ENCODE measurements around the gene SLC27A5. TPM values are rescaled to one million over a fixed set of nuclear protein-coding genes. Genes with fewer than 3 reads are reported as not detected.
A peak's percentile ranks its signal among the peaks of the same experiment; 100 is the strongest.

Gene SLC27A5, protein sequence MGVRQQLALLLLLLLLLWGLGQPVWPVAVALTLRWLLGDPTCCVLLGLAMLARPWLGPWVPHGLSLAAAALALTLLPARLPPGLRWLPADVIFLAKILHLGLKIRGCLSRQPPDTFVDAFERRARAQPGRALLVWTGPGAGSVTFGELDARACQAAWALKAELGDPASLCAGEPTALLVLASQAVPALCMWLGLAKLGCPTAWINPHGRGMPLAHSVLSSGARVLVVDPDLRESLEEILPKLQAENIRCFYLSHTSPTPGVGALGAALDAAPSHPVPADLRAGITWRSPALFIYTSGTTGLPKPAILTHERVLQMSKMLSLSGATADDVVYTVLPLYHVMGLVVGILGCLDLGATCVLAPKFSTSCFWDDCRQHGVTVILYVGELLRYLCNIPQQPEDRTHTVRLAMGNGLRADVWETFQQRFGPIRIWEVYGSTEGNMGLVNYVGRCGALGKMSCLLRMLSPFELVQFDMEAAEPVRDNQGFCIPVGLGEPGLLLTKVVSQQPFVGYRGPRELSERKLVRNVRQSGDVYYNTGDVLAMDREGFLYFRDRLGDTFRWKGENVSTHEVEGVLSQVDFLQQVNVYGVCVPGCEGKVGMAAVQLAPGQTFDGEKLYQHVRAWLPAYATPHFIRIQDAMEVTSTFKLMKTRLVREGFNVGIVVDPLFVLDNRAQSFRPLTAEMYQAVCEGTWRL
- 9.5 TPM for total RNA-seq

DNA sequence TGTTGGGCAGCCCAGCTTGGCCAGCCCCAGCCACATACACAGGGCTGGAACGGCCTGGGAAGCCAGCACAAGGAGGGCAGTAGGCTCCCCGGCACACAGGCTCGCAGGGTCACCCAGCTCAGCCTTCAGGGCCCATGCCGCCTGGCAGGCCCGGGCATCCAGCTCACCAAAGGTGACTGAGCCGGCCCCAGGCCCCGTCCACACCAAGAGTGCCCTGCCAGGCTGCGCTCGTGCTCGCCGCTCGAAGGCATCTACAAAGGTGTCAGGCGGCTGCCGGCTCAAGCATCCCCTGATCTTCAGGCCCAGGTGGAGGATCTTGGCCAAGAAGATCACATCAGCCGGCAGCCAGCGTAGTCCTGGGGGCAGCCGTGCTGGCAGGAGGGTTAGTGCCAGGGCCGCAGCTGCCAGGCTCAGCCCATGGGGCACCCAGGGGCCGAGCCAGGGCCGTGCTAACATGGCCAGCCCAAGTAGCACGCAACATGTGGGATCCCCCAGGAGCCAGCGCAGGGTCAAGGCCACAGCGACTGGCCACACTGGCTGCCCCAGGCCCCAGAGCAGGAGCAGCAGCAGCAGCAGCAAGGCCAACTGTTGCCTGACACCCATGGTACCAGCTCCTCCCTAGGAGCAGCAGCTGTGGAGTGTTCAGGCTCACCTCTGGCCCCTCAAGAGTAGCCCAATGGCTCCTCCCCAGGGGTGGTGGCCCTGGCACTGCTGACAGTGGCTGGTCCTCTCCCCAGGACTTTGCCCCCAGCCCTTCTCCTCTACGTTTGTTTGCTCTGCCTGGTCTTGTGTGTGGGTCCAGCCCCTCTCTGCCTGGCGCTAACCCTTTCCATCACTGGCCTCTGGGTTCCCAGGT is at the start of gene SLC27A5:
Gene SLC27A5, minus strand, starts transcription at position 640 of the 856 bp plus-strand sequence. Its CDS starts 37 bp downstream, at position 603.

DNA sequence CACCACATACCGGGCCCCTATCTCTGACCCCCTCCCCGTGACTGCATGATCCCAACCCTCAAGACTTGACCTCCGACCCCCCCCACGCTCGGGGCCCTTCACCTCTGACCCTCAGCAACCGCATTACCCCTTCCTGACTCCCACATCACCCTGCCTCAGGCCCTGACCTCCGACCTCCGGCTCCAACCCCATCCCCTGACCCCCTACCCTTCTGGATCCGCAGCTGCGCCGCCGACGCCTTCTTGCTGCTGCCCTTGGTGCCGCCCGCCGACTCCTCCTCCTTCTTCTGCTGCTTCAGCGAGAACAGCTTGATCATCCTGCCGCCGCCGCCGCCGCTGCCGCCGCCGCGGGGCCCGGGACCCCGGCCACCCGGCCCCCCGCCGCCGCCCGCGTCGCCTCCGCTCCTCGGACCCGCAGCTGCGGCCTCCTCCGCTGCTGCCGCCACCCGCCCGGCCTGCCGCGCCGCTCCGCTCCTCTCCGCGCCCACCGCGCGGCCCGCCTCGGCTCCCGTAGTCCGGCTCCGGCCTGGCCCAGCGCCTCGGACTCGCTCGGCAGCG is 46.4 kb upstream of the SLC27A5 start, which contains the start of gene UBE2M:
Gene UBE2M, minus strand, starts transcription at position 546 of the 557 bp plus-strand sequence. Its CDS starts 230 bp downstream, at position 316.

DNA sequence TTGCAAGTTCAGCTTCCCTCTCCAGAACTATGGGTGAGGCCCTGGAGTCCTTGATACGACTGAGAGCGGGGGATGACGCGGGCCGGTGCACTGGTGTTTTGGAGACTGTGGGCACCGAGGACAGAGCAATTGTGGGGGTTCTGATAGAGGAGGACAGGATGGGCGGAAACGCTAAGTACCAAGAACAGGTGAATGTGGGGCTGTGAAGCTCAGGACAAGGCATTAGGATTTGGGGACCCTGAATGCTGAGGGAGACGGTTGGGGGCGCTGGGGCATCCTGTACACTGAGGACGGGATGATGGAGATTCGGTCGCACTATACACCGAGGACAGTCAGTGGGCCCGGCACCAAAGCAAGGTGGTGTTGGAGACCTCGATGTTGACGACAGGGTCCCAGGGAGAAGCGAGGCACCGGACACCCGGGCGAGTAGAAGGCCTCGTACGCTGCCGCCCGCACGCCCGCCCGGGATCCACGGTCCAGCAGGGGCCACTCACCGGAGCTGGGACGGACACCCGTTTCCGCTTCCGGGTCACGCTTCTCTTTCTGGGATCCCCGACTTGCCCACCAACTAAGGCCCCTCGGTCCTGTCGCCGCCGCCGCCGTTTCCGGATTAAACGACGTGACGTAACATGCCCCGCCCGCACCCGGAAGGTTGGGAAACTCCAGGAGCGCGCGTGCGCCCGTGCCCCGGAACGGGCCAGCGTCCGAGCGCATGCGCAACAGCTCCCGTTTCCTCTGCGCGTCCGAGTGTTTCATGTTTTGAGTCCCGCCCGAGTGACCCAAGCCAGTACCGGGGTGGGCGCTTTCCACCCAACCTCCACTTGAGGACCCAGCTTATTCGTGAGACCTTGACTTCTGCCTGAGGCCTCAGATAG is 42.9 kb upstream of the SLC27A5 start, which contains the start of gene CHMP2A:
Gene CHMP2A, minus strand, starts transcription at position 612 of the 875 bp plus-strand sequence. CDS start 893 bp downstream, outside the sequence.

DNA sequence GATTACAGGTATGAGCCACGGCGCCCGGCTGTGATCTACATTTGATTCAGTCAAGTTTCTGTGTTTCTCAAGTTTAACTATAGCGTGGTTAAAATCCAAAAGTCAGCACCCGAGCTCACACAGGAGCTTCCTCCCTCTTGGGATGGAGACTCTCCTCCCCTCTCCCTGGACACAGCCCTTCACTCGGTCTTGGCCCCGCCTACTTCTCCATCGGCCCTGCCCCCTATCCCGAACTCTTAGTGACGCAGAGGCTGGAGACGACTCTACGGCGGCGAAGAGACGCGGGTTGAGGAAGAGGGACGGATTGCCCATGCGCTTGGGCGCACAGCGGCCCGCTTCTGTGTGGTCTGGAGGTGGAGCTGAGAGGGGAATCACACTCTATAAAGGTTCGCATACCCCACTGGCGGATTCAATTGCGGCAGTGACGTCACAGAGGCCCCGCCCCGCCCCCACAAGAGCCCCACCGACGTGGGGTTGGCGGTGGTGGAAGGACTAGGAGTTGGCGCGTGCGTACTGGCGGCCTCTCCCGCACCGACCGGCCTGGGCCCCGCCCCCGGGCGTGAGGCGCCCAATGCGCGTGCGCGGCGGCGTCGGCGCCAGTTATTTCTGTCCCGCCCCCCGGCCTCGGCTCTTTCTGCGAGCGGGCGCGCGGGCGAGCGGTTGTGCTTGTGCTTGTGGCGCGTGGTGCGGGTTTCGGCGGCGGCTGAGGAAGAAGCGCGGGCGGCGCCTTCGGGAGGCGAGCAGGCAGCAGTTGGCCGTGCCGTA is 32.2 kb upstream of the SLC27A5 start, which contains the start of gene TRIM28:
Gene TRIM28, plus strand, starts transcription at position 239 of the 765 bp plus-strand sequence. CDS start 694 bp downstream, outside the sequence.

DNA sequence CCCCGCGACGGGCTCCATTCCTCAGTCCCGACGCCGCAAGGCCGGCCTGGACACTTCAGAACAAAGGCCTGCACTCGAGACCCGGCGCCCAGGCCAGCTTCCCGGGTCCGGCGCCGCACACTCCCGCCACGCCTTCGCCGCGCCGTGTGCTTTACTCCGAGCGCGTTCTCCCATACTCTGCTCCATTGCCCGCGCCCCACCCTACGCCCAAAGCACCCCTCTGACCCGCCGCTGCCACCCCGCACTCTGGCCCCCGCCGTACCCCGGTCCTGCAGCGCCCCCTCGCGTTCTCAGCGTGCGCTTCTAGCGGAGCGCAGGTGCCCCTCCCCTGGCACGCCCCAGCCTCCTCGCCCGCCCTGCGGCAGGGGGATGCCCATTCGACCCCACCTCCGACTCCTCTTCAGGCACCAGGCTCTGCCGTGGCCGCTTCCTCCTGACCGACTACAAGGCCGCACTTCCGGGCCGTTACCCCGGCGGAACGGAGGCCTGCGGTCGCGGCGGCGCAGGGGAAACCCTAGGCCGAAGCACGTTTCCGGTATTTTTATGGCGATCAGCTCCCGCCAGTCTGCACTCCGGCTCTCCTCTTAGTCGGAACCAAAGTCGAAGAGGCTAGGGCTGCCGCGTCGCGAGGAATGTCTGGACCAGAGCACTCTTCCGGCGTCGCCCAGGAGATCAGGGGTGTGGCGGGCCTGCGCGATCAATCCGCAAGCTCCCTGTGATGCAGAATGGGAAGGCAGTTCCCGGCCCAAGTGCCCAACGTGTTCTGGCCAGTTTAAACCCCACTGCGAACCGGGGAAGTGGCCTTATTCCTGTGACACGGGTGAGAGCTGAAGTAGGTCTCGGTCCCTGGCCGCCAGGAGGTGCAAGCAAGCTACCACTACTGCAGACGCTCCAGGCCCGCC is 7.8 kb upstream of the SLC27A5 start, which contains the start of gene ZBTB45:
Gene ZBTB45, minus strand, starts transcription at position 456 of the 902 bp plus-strand sequence. CDS start 2,137 bp downstream, outside the sequence.

DNA sequence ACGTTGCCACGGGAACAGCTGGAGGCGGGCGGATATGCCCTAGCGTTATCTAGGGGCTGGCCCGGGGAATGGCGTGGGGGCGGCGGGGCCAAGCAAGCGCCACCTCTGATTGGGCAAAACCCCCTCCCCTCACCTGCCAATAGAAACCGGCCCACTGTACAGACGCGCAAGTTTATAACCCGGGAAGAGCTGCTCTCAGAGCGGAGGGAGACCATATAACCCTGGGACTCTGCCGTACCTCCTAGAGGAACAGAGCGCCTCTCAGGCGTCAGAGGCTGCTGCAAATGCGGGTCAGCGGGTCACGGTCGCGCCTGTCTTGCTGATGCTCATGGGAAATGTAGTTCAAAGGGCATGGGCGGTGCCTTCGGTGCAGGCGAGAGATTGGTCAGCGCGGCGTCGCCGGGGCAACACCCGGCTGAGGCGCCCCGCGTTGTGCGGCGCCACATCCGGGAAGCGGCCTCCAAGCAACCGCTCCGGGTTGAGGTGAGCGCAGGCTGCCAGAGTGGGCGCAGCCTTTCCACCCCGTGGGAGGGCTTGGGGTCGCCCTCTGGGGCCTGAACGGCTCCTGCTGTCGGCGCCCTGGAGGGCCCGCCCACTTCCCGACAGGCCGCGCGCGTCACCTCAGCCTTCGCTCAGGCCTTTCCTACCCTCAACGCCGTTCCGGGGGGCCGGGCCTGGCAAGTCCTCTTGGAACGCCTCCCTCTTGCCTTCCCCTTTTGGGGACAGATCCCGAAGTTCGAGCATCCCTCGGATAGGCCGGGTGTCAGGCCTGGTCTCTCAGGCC is 35.9 kb downstream of the SLC27A5 start, which contains the start of gene ZNF446:
Gene ZNF446, plus strand, starts transcription at position 639 of the 784 bp plus-strand sequence. CDS start 867 bp downstream, outside the sequence.

DNA sequence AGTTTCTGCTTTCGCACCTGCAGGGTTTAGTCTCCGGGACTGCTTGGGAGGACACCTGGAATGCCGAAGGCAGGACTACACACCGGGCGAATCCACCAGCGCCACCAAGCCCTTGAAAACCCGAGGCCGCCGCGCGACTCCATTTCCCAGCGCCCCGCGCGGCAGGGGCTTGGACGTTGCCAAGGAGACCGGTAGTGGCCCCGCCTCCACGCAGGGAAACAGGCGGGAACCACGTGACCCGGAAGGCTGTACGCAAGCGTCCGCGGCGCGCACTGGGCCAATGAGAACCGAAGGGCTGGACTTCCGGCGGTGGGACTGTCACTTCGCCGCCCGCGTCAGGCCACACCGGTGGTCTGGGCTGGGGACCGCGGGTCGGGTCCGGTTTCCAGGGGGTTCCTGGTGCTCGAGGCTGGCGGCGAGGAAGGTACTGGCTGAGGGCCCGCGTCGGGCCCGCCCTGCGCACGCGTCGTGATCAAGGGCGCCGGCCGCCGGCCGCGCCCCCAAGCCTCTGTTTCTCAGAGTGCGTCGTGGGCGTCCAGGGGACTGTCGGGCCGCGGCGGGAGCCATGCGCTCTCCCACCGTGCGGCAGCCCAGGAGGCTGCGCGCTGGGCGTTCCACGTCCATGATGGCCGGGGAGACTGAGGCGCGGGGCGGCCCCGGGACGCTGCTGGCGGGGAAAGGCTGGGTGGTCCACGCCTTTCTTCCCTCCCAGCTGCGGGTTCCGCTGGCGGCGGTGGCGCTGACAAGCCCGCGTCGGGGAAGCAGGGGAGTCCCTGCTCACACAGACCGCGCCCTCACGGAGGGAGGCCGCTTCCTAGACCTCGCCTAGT is 44.8 kb downstream of the SLC27A5 start, which contains the start of gene ZNF324:
Gene ZNF324, plus strand, starts transcription at position 321 of the 830 bp plus-strand sequence. CDS start 2,106 bp downstream, outside the sequence.

DNA sequence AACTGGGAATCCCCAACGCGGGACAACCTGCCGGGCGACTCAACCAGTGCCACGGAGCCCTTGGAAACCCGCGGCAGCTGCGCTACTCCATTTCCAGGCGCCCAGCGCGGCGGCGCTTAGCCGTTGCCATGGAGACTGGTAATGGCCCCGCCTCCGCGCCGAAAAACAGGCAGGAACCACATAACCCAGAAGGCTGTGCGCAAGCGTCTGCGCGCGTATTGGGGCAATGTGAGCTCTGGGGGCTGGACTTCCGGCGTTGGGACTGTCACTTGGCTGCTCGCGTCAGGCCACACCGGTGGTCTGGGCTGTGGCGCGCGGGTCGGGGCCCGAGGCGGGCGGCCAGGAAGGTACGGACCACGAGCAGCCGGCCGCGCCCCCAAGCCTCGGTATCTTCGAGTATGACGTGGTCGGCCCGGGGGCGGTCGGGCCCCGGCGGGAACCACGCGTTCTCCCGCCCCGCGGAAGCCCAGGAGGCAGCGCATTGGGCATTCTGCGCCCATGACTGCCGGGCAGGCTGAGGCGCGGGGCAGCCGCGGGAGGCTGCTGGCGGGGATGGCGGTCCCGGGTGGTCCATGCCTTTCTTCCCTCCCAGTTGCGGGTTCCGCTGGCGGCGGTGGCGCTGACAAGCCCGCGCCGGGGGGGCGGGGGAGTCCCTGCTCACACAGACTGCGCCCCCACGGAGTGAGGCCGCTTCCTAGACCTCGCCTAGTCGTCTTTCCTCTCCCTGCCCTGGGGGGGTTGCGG is 60.3 kb downstream of the SLC27A5 start, which contains the start of gene ZNF324B:
Gene ZNF324B, plus strand, starts transcription at position 265 of the 744 bp plus-strand sequence. CDS start 2,080 bp downstream, outside the sequence.

Small RNA genes lying within 50 kb of the gene (small RNA-seq; reads per million reads assigned to genes)
- gene MIR6807 (0.26 reads per million, percentile 9 among the genes with 10 or more reads in this experiment), gene RN7SL525P (not detected), gene RN7SL693P (not detected), gene RNU6-1337P (not detected)

Other genes with a start within 250 kb of the SLC27A5 start
- 14.1 TPM for gene ZNF8, start 233.0 kb downstream of the SLC27A5 start, total RNA-seq
- gene ERVK3-1, start 206.6 kb downstream of the SLC27A5 start, total RNA-seq, result 27.9 TPM
- 2.5 TPM for gene ZSCAN22, start 185.0 kb downstream of the SLC27A5 start, total RNA-seq
- gene A1BG, start 158.5 kb downstream of the SLC27A5 start, total RNA-seq, result 1.2 TPM
- 6.2 TPM for gene ZNF497, start 149.2 kb downstream of the SLC27A5 start, total RNA-seq
- 1.2 TPM for gene ZNF837, start 131.0 kb downstream of the SLC27A5 start, total RNA-seq
- 1,092 TPM for gene RPS5, start 124.7 kb downstream of the SLC27A5 start, total RNA-seq
- gene RNF225, start 116.3 kb downstream of the SLC27A5 start, total RNA-seq, result not detected
- 21.0 TPM for gene ZNF584, start 103.3 kb downstream of the SLC27A5 start, total RNA-seq
- 14.1 TPM for gene ZNF132, start 71.8 kb downstream of the SLC27A5 start, total RNA-seq
- gene ZNF324B, start 60.4 kb downstream of the SLC27A5 start, total RNA-seq, result 17.5 TPM
- gene ZNF324, start 44.9 kb downstream of the SLC27A5 start, total RNA-seq, result 23.3 TPM
- gene ZNF446, start 35.6 kb downstream of the SLC27A5 start, total RNA-seq, result 8.8 TPM
- gene ZBTB45, start 7.8 kb upstream of the SLC27A5 start, total RNA-seq, result 8.8 TPM
- 233 TPM for gene TRIM28, start 32.1 kb upstream of the SLC27A5 start, total RNA-seq
- gene CHMP2A, start 43.1 kb upstream of the SLC27A5 start, total RNA-seq, result 68.5 TPM
- 75.2 TPM for gene UBE2M, start 46.6 kb upstream of the SLC27A5 start, total RNA-seq
- 15.9 TPM for gene MZF1, start 61.3 kb upstream of the SLC27A5 start, total RNA-seq

Data from diencephalon (tissue), 1 donor.